NCI-H82 treated with DMSO at 0.1 percent for 48 hours (cell line): ENCODE data around the gene SLC7A11.

Experiments
- DNase-seq: peaks from one replicate; lab custom pipeline; 2025; ENCODE audit not compliant: unreplicated experiment; lab: John Stamatoyannopoulos, UW

SLC7A11 gene

DNA sequence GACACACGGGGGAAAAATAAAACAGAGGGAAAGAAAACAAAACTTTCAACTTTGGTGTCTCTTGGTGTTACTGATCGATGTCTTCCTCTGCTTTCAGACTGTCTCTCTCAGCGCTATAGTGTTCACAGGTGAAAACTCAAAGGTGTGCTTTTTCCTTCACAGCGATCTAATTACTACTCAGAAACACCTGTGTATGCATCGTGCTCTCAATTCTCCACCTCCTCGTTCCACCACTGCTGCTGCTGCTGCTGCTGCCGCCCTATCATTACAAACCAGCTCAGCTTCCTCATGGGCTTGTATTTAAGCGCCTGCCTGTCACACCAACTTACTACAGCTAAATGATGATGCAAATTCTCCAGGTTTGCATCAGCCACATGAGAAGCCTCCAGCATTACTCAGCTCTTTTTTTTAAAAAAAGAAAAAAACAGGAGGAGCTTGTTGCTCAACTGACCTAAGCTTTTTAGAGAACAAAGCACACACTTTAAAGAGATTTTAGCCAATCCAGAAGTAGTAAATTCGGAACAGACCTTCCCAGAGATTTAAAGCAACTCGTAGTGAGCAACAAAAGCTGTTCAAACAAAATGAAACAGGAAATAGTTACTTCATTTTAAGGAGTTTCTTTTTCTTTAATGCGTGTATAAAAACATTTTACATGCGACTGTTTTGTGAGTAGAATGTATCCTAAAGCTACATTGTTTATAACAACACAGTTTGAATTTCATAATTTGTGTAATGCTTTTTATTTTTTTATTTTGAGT, at the start of gene SLC7A11:
SLC7A11 (minus strand) TSS at position 274 of the 758 bp plus-strand sequence. CDS start 280 bp downstream, outside the sequence.
- DNase-seq, result peak; percentile 83

DNA sequence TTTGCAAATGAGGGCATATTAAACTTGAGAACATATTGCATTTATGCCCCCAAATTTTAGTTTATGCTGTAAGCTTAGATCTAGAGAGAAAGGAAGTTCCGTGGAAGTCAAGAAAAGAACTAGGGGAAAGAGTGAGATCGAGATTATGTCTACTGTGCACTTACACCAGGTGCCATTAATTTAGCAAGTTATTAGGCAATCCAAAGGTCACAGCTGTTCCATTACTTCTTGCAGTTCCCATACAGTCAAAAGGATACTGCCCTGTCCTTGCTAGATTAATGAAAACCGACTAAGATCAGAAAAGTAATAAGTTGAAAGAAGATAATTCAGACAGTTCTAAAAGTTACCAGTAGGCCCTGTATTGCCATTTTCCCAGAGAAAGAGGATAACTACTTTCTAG, 49.3 kb upstream of the SLC7A11 start:
- DNase-seq, result no peak

DNA sequence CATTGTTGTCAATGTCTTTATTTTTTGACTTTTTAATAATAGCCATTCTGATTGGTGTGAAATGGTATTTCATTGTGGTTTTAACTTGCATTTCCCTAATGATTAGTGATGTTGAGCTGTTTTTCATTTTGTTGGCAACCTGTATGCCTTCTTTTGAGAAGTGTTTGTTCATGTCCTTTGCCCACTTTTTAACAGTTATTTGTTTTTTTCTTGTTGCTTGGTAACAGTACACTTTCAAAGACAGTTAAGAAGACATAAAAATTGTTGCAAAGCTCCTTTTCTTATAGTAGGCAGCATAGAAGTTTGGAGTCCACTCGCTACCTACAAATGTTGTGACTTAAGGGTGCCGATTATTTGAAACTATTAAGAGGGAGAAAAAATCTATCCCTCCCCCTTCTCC, 48.7 kb upstream of the SLC7A11 start:
- no peak for DNase-seq

DNA sequence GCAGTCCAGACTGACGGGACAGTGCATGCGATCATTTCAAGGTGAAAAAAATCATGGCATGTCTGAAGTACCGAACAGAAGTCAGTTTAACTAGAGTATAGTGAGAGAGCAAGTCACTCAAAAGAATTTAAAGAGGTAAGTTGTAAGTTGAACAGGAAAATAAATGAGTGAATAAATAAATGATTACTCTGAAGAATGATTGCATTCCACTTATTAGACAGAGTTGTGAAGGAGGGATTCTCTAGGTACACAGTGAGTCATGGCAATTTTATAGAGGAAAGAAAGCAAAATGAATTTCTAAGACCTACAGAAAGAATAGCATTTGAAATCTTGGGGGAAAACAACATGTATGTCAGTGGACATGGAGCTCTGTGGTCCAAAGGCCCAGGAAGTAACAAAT, 37.1 kb upstream of the SLC7A11 start:
- no peak for DNase-seq

DNA sequence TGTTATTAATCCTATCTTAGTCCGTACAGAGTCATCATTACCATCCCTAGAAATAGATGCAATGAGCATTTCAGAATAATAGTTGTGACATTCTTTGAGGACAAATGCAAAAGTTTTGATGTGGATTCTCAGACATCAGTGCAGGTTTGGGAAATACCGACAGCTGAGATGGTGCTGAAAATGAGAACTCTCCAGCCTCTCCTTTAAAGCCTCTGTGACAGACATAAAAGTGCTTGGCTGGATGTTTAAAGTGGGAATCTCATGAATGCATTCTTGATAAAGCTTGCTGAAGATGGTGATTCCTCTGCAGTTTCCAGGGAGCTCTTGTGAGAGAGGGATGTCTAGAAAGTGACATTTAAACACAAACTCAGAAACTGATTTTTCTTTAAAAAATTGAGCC, 35.0 kb upstream of the SLC7A11 start:
- DNase-seq, result no peak

DNA sequence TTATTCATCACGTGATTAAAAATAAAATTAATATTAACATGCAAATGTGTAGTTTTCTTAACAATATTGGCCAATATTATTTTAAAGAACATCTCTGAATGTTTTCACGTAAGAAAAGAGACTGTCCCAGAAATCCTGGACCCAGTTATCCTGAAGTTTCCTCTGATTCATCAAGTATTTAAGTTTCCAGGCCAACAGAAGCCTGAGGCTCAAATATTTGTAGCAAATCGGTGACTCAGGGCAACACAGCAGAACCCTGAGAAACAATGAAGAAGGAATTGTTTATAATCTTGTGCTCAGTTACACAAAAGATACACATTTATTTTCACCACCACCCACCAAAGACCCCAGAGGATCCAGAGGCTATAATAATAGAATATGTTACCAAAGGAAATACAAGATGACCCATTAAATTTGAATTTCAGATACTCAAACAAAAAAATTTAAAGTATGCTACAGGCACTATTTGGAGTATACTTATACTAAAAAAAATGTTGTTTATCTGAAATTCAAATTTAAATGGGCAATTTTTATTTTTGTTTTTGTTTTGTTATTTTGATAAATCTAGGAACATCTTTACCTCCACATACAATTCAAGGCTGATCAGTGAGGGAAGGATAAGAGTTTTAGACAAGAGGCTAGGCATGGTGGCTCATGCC, 33.9 kb upstream of the SLC7A11 start:
- DNase-seq, result no peak

DNA sequence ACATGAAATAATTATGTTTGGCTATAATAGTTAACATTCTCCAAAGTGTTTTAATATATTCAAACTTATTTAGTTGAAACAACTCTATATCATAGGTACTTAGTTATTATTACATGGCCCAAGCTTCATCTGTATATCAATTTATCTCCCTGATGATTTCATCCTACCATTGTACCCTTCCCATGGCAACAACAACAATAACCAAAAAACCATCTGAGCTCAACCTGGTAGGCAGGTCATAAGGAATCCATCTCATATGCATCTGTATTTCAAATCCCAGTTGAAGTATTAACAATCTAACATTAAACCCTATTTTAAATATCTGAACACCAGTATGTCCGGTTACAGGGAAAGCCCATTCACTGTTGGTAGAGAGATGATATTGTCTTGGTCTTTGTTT, 33.1 kb upstream of the SLC7A11 start:
- no peak for DNase-seq

DNA sequence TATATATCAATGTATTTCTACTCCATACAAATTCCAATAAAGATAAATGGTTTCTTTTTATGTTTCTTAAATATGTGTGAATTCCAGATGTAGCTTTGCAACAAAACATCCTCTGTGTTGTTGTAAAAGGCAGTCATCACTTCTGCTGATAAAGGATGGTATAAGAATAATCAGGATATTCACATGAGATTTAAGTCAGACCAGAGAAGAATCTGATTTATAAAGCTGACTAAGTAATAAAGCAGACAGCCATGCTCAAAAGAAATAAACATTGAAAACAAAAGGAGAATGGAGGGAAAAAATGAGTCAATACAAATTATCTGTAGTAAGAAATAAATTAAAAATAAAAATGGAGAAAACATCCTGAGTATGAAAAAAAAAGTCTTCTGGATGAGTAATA, 27.0 kb upstream of the SLC7A11 start:
- no peak for DNase-seq

DNA sequence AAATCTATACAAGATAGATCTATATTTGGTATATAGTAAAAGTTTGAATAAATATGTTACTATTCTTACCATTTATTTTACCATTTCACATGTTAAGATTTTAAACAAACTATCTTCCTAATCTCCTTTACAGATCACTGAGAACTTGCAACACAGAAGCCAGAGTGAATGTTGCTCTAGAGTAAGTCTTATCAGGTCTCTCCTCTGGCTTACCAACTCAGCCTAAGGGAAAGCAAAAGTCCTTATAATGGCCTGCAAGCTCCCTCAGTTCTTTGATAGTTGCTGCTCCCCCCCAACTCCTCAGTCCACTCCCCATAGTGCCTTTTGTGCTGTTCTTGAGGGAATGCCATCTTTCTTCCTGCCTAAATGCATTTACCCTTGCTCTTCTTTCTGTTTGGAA, 25.7 kb upstream of the SLC7A11 start:
- no peak for DNase-seq

DNA sequence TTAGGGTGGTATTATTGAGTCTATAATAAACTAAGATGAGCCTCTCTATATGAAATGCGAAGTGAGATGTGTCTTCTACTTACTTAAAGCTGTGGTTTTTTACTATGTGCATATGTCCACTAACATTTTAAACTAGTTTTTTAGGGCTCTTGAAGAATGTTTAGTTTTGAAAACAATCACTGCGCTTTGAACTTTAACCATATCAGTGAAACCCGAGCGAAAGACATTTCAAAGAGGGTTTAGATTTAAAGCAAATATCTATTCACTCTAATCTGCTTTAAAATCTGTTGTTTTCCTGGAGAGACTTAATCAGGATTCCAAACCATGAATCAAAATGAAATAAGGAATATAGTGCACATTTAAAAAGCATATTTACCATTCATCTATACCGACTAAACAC, 24.8 kb upstream of the SLC7A11 start:
- DNase-seq, result no peak

DNA sequence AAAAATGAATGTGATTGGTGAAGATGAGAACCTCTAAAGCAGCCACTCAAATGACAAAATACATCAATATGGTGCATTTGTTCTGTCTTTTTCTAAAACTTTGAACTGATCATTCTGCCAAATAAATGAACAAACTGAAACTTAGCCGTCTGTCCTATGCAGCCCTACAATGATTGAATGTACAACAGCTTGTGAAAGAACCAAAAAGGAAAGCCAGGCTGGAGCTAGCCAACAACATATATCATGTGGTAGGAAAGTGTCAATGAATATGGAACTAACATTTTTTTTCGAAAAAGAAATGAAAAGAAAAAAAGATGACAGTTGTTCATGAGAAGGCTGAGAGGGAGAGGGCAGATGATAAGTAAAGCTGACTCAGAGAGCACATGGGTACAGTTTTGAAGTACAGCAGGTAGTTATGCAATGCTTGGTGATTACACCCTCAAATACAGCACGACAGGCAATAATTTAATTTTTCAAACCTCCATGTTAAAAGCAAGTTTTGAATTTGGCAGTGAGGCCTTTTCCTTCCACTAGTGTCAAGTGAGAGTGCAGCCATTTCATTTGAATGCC, 21.2 kb upstream of the SLC7A11 start:
- DNase-seq, result no peak

DNA sequence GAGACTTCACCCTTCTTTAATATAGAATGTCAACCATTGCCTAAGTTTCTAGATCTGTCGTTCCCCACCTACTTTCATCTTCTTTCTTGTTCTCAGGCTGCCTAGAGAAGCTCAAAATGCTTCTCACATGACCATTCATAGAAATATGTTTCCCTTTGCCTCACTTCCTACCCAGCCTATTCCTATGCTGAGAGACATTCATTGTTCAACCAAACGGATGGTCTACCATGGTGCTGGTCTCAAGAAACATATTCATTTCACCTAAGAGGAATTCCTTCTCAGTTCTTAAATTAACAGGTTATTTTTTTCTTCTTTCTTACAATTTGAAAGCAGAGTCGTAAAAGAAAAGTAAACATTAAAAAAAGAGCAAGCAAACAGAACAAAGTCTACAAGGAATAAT, 20.3 kb upstream of the SLC7A11 start:
- no peak for DNase-seq

DNA sequence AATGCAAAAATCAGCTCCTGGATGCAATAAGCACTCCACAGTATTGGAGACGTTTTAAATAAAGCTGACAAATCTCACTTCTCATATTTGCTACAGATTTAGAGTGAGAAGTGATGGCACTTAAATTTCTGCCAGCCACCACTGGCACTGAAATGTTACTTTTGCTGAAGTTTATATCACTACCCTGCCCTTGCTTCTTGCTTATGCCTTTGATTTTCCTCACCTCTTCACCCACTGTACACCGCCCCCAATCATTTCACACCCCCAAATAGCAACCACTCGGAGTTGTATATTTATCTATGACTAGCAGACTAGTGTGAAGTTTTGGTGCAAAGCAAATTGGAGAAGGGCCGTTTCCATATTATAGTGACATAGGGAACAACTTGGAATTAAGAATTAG, 19.9 kb upstream of the SLC7A11 start:
- DNase-seq, result no peak

DNA sequence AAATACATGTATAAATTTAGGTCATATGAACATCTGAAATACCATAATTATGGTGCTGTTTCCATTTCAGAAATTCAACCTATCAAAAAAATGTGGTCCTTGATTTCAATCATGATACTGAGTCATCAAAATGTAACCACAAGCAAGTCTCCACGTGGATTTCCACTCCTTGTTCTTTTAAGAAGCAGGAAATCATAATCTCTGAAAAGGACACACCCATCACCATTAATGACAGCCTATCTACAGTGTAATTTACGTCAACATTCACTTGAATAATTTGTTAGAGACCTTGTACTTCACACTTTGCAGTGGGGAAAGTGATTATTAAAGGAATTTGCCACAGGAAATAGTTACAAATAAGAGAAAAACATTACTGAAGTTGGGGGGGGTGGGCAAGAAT, 17.7 kb upstream of the SLC7A11 start:
- DNase-seq, result no peak

DNA sequence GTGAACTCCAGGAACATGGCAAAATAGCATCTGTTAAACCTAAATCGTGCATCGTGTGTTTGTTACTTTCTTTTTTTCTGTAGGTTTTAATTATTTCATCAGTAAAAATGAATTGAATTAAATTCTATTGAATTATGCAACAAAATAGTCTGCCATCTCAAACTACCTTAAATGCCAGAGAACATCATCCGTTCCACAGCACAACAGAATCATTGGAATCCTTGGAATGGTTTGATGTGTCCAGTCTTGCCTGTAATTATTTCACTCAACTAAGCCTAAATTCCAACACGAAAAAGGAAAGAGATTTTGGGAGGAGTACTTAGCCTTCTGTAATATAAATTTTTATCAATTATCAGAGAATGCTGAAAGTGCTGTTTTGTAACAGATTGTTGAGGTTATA, 17.1 kb upstream of the SLC7A11 start:
- no peak for DNase-seq

DNA sequence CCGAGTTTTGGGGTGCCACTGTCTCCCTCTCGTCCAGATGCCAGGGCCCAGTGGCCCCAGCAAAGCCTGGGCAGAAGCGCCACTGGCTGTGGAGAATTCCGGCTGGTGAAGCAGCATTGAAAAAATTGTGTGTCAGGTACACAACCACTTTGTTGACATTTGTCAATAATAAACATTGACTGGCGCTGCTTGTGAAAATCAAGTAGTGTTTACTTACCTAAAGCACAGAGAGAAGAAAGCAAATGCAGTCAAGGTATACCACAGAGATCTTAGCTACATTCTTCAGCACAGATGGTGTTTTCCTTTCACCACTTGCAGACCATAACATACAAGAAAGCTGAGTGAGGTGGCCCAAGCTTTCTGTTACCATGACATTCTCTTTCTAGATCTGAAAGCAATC, 14.5 kb upstream of the SLC7A11 start:
- no peak for DNase-seq

DNA sequence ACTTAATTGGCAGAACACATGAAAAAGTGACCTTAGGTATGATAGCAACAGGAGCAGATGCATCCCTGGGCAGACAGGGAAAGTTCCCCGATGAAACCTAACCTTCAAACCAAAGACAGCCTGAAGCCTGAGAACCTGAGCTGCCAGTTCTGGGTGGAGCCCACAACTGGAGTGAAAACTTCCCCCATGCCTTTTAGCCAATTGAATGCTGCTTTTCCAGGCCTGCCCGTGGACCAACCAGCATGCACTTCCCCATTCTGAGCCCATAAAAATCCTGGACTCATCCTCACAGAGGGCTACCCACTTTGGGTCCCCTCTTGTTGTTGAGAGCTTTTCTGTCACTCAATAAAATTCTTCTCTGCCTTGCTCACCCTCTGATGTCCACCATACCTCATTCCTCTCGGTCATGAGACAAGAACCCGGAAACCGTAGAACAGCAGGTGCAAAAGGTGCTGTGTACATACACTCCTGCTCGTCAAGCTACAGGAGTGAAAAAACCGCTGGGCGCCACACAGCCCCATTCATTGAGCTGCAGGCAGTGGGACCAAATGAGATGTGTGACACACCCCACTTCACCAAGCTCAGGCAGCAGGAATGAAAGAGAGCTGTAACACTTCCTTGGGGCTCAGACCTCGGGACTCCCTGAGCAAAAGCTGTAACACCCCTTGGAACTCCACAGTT, 13.9 kb upstream of the SLC7A11 start:
- DNase-seq, result no peak

DNA sequence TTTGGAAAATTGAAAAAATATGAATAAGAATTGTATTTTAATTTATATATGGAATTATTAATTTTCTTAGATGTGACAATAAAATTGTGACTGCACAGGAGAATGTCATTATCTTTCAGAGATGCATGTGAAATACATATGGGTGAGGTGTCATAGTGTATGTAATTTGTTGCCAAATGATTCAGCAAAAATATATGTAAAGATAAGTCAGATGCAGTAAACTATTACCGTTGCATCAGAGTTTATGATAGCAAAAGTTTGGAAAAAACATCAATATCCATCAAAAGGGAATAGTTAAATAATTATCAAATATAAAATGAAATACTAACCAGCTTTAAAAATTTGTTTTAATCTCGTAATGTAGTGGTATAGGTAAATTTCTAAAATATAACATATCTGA, 10.4 kb upstream of the SLC7A11 start:
- DNase-seq, result no peak

DNA sequence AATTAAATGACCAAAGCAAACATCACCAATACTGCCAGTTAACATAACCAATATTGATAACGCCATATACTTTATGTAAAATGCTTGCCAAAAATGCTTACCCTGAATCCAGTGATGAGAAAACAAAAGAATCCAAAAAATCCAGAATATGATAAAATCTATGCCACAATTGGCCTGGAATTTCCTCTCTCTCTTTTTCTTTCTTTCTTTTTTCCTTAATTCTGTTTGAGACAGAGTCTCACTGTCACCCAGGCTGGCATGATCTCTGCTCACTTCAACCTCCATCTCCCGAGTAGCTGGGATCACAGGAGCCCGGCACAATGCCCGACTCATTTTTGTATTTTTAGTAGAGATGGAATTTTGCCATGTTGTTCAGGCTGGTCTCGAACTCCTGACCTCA, 9.8 kb upstream of the SLC7A11 start:
- DNase-seq, result no peak

DNA sequence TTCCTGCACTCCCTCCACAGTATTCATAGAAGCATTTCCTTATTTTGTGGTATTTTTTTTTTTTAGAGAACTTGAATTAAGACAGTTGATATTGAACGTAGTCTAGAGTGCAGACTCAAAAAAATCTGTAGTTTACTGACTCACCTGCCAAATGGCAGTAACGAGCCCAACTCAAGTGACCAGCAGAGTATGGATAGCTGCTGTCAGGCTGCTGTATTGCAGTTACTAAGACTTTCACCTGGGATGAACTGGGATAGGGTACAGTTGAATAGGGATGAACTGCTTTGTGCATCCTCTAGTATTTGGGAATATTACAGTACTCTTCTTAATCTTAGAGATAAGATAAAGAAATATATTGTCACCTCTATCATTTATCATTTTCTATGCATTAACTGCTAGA, 7.0 kb upstream of the SLC7A11 start:
- no peak for DNase-seq

DNA sequence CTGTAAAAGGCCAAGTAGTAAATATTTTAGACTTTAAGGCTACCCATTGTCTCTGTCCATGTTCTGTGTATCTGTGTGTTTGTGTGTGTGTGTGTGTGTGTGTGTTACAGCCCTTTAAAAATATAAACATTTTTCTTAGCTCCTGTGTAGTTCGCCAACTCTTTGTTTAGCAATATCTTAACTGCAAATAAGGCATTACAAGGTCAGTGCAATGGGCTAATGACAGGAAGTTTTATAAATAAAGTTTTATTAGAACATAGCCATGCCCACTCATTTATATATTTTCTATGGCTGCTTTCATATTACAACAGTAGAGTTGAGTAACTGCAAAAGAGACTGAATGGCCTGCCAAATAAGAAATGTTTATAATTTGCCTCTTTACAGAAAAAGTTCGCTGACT, 5.9 kb upstream of the SLC7A11 start:
- DNase-seq, result no peak

DNA sequence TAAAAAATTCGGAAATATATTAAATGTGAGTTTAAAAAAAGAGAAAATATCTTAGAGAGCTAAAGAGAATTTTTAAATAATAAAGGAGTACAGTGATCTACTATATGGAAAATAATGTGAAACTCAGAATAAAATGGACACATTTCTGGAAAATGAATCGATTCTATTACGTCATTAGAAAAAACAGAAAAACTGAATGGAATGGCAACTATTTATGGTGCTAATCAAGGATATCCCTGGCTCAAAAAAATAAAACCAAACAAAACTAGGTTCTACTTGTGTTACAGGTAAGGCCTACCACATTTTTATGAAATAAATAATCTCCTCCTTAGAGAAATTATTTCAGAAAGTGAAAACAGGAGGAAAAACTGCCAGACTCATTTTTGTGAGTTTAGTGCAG, 5.5 kb upstream of the SLC7A11 start:
- DNase-seq, result no peak
